Small intestine (tissue), 7 donors: ENCODE measurements around the gene AGTPBP1. TPM values are rescaled to one million over a fixed set of nuclear protein-coding genes. Genes with fewer than 3 reads are reported as not detected.

Experiments
- DNase-seq, 2 donors: peaks; one replicate each; pipeline versions ENCODE4 v3.0.0 to v3.0.0-alpha.2; 2013
- FAIRE-seq: peaks from 2 replicates; lab custom pipeline; 2012; peaks lifted over from hg19 to GRCh38; lab: Jason Lieb, UNC
- H3K27ac ChIP-seq, 3 donors: one replicate each; pipeline ENCODE4 v1.5.1; 2013; ENCODE audit warnings: low read length in 2 of 3, mild to moderate bottlenecking in 2 of 3, control low read depth in 1 of 3, inconsistent platforms in 1 of 3, low read depth in 1 of 3, moderate library complexity in 1 of 3
- H3K27me3 ChIP-seq, 3 donors: one replicate each; pipeline ENCODE4 v1.6.1; 2013; ENCODE audit warnings: low read length in 3 of 3, inconsistent platforms in 1 of 3; ENCODE audit not compliant: control insufficient read depth in 3 of 3, insufficient read depth in 3 of 3
- H3K36me3 ChIP-seq, 3 donors: one replicate each; pipeline ENCODE4 v1.6.1; 2013; ENCODE audit warnings: low read length in 3 of 3, inconsistent platforms in 1 of 3, low read depth in 1 of 3, mild to moderate bottlenecking in 1 of 3, moderate library complexity in 1 of 3; ENCODE audit not compliant: control insufficient read depth in 3 of 3, insufficient read depth in 2 of 3
- H3K4me1 ChIP-seq, 3 donors: one replicate each; pipeline ENCODE4 v1.6.1; 2013; ENCODE audit warnings: low read length in 2 of 3, inconsistent platforms in 1 of 3, low read depth in 1 of 3, mild to moderate bottlenecking in 1 of 3, moderate library complexity in 1 of 3; ENCODE audit not compliant: control insufficient read depth in 3 of 3, insufficient read depth in 2 of 3
- H3K4me3 ChIP-seq, 3 donors: one replicate each; pipeline ENCODE4 v1.5.1; 2013; ENCODE audit warnings: low read length in 3 of 3, control low read depth in 1 of 3, inconsistent platforms in 1 of 3, low read depth in 1 of 3, mild to moderate bottlenecking in 1 of 3, moderate library complexity in 1 of 3
- H3K9me3 ChIP-seq, 2 donors: one replicate each; pipeline ENCODE4 v1.6.1; 2013; ENCODE audit warnings: low read depth in 1 of 2, low read length in 1 of 2; ENCODE audit not compliant: control insufficient read depth in 2 of 2, insufficient read depth in 1 of 2
- WGBS, 3 donors: extraction: QIAGEN DNeasy Blood & Tissue Kit; methylation state at CpG; one replicate each; pipeline ENCODE4 v1.1.7; 2013; 5-methylcytosine and 5-hydroxymethylcytosine counted together
- polyA plus RNA-seq, 4 donors: library from polyadenylated mRNA; stranded (reverse) in 3 of 4; unstranded in 1 of 4; fragments of 200-250 nt in 3 of 4; fragments of 120-200 nt in 1 of 4; gene quantifications; one replicate each; pipeline versions ENCODE4 v1.2.1 to v1.2.3, GENCODE V29; 2013
- donor health status: healthy with polysubstance abuse.
- donor health status: control.
- donor health status: control.
- donor health status: Bipolar disorder and iron deficiency.
- donor health status: healthy.

Gene AGTPBP1
- polyA plus RNA-seq, 4 donors = 2.7 to 10.4 (median 4.1) TPM

GRCh38 chr9:85536076-85536475 is 205.7 kb downstream of the AGTPBP1 start:
- Histone ChIP-seq H3K27me3 (no peaks in the 10 kb centered on the region), H3K27ac (no peak overlapping the region), H3K4me3 (no peak overlapping the region), H3K4me1 (no peaks in the 10 kb centered on the region), H3K36me3 (no peaks in the 10 kb centered on the region), H3K9me3 (no peaks in the 10 kb centered on the region)
- FAIRE-seq (no peak), DNase-seq (no peak)
- WGBS, 3 donors = 73 to 86% (median 83%) methylated on average over 2 of the region's 2 CpGs

DNA sequence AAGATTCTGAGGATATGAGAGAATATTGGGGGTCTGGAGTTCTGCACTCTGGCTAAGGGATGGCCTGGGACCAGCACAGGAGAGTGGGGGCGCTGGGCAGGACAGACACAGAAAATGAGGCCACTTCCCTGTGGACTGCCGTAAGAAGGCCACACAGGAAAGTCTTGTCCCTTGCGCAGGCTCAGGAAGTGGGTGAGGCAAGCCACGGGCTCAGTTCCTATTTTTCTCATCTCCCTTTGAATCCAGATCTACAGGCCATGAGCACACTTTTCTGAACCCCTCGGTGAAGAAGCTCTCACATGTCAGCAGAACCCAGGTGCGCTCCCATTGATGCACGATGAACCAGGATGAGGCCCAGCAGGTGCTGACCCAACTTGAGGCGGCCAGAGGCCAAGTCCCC is 207.4 kb downstream of the AGTPBP1 start:
- H3K27me3 ChIP-seq = no peaks in the 10 kb centered on the region
- WGBS, 3 donors = 79 to 92% (median 90%) methylated on average over 8 of the region's 8 CpGs
- DNase-seq (no peak), FAIRE-seq (no peak)
- H3K9me3 ChIP-seq = no peaks in the 10 kb centered on the region
- H3K4me1 ChIP-seq = no peaks in the 10 kb centered on the region
- no peak overlapping the region for H3K4me3 ChIP-seq
- H3K27ac ChIP-seq = no peak overlapping the region
- no peaks in the 10 kb centered on the region for H3K36me3 ChIP-seq

- DNase-seq (no peak), FAIRE-seq (no peak)
- H3K27ac ChIP-seq = no peak overlapping the region
- 95 to 96% (median 95%) methylated on average over 4 of the region's 4 CpGs for WGBS, 3 donors
- no peaks in the 10 kb centered on the region for H3K36me3 ChIP-seq
- no peaks in the 10 kb centered on the region for H3K4me1 ChIP-seq
- no peaks in the 10 kb centered on the region for H3K27me3 ChIP-seq
- no peak overlapping the region for H3K4me3 ChIP-seq
- no peaks in the 10 kb centered on the region for H3K9me3 ChIP-seq
Measured at GRCh38 chr9:85533538-85533937, 208.2 kb downstream of the AGTPBP1 start.

DNA sequence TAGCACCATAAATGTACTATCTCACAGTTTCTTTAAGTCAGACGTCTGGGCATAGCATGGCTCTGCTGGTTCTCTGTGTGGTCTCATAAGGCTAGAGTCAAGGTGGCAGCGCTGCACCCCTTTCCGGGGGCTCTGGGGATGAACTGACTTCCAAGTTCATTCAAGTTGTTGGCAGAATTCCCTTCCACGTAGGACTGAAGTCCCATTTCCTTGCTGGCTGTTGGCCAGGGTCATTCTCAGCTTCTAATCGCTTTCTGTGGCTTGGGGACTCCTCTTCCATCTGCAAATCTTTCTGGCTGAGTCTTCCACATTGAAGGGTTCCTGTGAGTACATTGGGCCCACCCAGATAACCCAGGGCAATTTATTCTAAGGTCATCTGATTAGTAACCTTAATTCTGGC is 211.0 kb downstream of the AGTPBP1 start:
- Histone ChIP-seq H3K4me3 (no peak overlapping the region), H3K4me1 (no peaks in the 10 kb centered on the region), H3K27me3 (no peaks in the 10 kb centered on the region), H3K9me3 (no peaks in the 10 kb centered on the region), H3K36me3 (no peaks in the 10 kb centered on the region), H3K27ac (no peak overlapping the region)
- 40 to 58% (median 50%) methylated on average over 5 of the region's 5 CpGs for WGBS, 3 donors
- no peak for DNase-seq
- FAIRE-seq = no peak

DNA sequence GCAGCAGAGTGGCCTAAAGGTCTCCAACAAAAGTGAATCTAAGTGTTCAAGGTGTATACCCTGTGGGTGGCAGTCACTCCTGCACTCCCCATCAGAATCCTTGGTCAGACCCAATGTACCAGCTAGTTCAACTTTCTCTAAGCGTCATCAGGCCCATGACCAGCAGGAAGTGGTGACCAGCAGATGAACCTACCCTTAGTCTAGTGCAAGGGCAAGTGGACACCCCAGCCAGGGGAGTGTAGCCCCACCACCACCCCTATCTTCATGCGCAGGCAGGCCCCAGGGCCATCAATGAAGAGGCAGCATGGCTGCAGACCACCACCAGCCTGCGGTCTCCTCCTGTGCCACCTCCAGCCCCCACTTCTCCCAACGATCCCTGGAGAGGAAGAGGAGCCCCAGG is 213.1 kb downstream of the AGTPBP1 start:
- Histone ChIP-seq H3K36me3 (no peaks in the 10 kb centered on the region), H3K27me3 (peaks cover 0 to 10% (median 3%) of the 10 kb centered on the region in 3 donors), H3K27ac (no peak overlapping the region), H3K4me1 (no peaks in the 10 kb centered on the region), H3K4me3 (no peak overlapping the region), H3K9me3 (no peaks in the 10 kb centered on the region)
- WGBS, 3 donors = 68 to 86% (median 77%) methylated on average over 4 of the region's 4 CpGs
- DNase-seq = no peak
- FAIRE-seq = no peak

DNA sequence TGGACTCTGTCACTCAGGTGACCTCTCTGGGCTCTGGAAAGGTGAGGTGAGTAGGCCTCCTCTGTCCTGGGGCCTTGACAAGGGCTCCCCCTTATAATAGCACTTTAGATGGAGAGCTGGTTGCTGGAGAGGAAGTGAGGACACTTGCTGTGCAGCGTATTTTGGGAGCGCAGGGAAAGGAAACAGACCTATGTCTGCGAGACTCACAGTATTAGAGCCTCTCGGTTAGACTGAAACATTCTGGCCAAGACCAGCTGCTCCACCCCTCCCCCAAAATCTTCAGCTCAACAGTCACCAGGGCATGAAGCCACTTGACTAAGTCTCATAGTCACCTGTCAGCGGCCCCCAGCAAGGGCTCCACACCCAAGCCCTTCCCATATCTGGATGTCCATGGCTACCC is 213.6 kb downstream of the AGTPBP1 start:
- no peak overlapping the region for H3K27ac ChIP-seq
- WGBS, 3 donors = 82 to 97% (median 89%) methylated on average over 5 of the region's 5 CpGs

GRCh38 chr9:85527331-85528020 is 214.3 kb downstream of the AGTPBP1 start:
- FAIRE-seq (no peak), DNase-seq (no peak)
- no peaks in the 10 kb centered on the region for H3K36me3 ChIP-seq
- no peaks in the 10 kb centered on the region for H3K9me3 ChIP-seq
- no peaks in the 10 kb centered on the region for H3K4me1 ChIP-seq
- WGBS, 3 donors = 57 to 60% (median 57%) methylated on average over 4 of the region's 4 CpGs
- peaks cover 0 to 17% (median 13%) of the 10 kb centered on the region in 3 donors for H3K27me3 ChIP-seq
- peak overlapping the region in 1 of 3 donors; percentile 4 for H3K27ac ChIP-seq
- H3K4me3 ChIP-seq = no peak overlapping the region

More for the DNA sequence above, 213.6 kb downstream of the AGTPBP1 start:
- H3K27me3 ChIP-seq = peaks cover 0 to 13% (median 6%) of the 10 kb centered on the region in 3 donors
- H3K9me3 ChIP-seq = no peaks in the 10 kb centered on the region
- FAIRE-seq (no peak), DNase-seq (no peak)
- H3K4me3 ChIP-seq = no peak overlapping the region
- no peaks in the 10 kb centered on the region for H3K4me1 ChIP-seq
- no peaks in the 10 kb centered on the region for H3K36me3 ChIP-seq

- H3K9me3 ChIP-seq = no peaks in the 10 kb centered on the region
- peaks cover 0 to 24% (median 19%) of the 10 kb centered on the region in 3 donors for H3K27me3 ChIP-seq
- FAIRE-seq (no peak), DNase-seq (no peak)
- WGBS, 3 donors = 36 to 75% (median 44%) methylated on average over 2 of the region's 2 CpGs
- H3K4me1 ChIP-seq = no peaks in the 10 kb centered on the region
- H3K36me3 ChIP-seq = no peaks in the 10 kb centered on the region
- no peak overlapping the region for H3K27ac ChIP-seq
- H3K4me3 ChIP-seq = no peak overlapping the region
Measured at GRCh38 chr9:85524531-85524930, 217.2 kb downstream of the AGTPBP1 start.

- H3K36me3 ChIP-seq = no peaks in the 10 kb centered on the region
- no peaks in the 10 kb centered on the region for H3K9me3 ChIP-seq
- DNase-seq = no peak
- peaks cover 0 to 24% (median 19%) of the 10 kb centered on the region in 3 donors for H3K27me3 ChIP-seq
- WGBS, 3 donors = 51 to 56% (median 55%) methylated on average over 9 of the region's 9 CpGs
- no peaks in the 10 kb centered on the region for H3K4me1 ChIP-seq
- no peak for FAIRE-seq
- H3K4me3 ChIP-seq = no peak overlapping the region
- no peak overlapping the region for H3K27ac ChIP-seq
Measured at GRCh38 chr9:85523202-85523601, 218.6 kb downstream of the AGTPBP1 start.
